Measurements from ENCODE around the gene PLXNA4.
"Not testable (repeated sequence)": the region's sequence is repeated elsewhere in the genome, so short reads cannot be mapped to it uniquely, and the experiment has no call there.

The PLXNA4 gene

DNA sequence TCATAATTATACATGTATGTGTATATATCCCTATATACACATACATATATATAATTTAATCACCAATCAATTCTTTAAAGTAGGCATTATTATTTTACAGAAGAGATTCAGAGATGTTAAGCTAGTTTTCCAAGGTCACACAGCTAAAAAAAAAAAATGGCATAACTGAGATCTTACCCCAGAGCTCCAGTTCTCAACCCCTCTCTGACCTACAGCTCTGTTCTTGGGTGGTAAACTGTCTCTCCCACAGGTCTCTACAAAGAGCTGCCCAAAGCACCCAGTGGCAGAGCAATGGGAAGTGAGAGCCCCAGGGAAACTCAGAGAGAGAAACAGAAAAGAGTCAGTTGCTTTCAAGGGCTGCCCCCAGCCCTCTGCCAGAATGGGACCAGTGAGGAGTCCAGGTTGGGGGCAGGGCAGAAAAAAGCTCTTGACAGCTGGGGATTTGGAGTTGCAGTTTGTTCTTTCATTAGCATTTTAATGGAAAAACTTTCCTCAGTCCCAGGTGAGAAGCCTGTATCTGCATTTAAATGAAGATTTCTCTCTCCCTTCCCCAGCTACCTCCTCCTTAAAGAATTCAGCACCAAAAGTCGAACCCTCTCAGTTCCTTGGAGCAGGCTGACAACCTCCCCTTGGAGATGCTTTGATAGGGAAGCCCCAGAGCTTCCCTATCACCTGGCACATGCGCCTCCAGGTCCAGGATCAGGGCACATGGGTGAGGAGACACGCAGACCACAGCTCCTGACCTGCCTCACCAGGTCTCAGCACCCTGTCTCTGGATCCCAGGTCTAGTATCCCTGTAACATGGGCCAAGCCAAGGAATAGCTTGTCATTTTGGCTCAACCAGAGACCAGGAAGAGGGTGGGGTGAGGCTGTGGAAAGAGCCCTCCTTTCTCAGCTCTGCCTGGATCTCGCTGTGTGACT is 388.1 kb downstream of the PLXNA4 start:
- DNase-seq (ENCODE audit: low read depth in 2 of 2, low spot score in 1 of 2): no peak

DNA sequence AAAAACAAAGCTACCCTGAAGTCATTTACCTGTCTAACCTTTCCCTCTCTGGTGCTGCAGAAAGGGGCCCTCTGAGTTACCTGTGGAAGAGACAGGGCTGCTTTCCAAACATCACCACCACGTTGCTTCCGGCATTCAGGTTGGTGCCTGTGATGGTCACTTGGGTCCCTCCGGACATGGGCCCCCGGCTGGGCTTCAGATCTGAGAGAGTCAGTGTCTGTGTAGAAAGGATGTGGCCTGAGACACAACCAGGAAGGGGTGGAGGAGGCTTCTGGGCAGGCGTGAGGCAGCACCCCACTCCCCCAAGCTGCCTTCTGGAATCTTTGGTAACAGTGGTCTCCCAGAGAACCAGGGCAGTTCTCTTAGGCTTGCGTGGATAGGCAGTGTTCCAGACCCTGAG is 388.9 kb downstream of the PLXNA4 start:
- no peak for DNase-seq (ENCODE audit: low read depth in 2 of 2, low spot score in 1 of 2)

DNA sequence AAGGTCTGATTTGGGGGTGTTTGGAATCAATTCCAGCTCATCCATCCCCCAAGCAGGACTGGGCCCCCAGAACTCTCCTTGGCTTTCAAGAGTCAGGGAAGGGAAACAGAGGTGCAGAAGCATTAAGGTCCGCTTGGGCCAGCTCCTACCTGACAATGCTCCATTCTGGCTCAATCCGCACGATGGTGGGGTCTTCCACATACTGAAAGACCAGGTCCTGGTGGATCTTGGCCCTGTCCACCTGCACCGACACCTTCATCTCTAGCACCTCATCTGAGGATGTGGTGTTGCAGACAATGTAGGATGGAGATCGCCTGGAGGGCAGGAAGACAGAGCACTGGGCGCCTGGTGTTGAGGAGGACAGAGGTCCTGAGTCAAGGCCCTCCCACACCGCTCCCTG is 391.1 kb downstream of the PLXNA4 start:
- no peak for DNase-seq (ENCODE audit: low read depth in 2 of 2, low spot score in 1 of 2)

- DNase-seq (ENCODE audit: low read depth in 2 of 2, low spot score in 1 of 2): no peak
Measured at GRCh38 chr7:132183781-132184380, 392.4 kb downstream of the PLXNA4 start.

DNA sequence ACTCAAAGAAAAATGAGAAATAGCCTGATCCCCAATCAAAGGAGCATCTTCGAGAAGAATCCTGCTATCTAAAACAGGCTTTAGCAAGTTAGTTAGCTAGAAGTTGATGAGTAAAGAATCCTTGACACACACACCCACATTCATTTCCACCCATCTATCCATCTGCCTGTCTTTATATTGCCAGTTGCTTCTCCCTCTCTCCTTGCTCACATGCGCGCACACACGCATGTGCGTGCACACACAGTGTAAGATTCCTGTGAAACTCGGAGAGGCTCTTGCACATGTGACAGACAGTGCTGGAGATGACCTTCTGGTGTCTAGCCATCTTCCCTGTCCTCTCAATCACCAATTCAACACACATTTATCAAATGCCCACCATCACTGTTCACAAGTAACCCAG is 393.3 kb downstream of the PLXNA4 start:
- no peak for DNase-seq (ENCODE audit: low read depth in 2 of 2, low spot score in 1 of 2)

GRCh38 chr7:132181946-132182685 is 394.2 kb downstream of the PLXNA4 start:
- no peak for DNase-seq (ENCODE audit: low read depth in 2 of 2, low spot score in 1 of 2)

DNA sequence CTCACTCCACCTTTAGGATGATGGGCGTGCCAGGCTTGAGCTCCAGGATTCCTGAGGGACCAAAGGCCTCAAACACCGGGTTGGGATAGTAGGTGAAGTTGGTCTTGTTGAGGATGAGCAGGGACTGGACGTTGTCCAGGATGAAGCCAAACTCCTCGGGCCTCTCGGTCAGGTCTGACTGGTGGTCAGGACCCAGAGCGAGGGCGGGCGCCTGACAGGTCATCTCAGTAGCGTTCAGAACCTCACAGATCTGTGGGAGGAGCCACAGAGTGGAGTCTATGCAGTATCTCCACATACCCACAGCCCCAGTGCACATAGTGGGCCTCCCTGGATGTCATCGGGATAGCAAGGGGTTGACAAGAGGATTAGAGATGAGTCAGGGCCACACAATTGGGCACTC is 394.9 kb downstream of the PLXNA4 start:
- DNase-seq (ENCODE audit: low read depth in 2 of 2, low spot score in 1 of 2): no peak

DNA sequence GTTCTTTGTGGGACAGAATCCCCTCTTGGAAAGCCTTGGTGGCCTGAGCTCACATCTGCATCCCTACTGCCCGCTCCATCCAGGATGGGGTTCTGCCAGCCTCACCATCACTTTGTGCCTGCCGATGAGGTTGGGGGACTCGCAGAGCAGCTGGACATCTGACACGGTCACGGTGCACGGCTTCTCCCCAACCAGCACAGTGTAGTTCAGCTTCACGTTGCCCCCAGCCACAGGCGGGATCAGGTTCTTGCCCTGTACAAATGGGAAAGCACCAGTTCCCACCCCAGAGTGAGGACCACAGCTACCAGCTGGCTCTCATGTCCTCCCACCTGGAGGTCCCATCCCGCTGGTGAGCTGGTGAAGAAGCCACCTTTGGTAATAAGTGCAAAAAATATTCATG is 395.8 kb downstream of the PLXNA4 start:
- DNase-seq (ENCODE audit: low read depth in 2 of 2, low spot score in 1 of 2): no peak

GRCh38 chr7:132179681-132180080 is 396.6 kb downstream of the PLXNA4 start:
- DNase-seq (ENCODE audit: low read depth in 2 of 2, low spot score in 1 of 2): no peak

DNA sequence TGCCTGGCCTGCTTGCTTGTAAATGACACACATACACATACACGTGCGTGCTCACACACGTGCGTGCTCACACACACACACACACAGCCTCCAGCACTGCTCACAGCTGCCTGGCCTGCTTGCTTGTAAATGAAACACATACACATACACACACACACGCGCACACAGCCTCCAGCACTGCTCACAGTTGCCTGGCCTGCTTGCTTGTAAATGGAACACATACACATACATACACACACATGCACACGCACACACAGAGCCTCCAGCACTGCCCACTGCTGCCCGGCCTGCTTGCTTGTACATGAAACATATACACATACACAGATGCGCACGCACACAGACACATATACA is 397.2 kb downstream of the PLXNA4 start:
- no peak for DNase-seq (ENCODE audit: low read depth in 2 of 2, low spot score in 1 of 2)

DNA sequence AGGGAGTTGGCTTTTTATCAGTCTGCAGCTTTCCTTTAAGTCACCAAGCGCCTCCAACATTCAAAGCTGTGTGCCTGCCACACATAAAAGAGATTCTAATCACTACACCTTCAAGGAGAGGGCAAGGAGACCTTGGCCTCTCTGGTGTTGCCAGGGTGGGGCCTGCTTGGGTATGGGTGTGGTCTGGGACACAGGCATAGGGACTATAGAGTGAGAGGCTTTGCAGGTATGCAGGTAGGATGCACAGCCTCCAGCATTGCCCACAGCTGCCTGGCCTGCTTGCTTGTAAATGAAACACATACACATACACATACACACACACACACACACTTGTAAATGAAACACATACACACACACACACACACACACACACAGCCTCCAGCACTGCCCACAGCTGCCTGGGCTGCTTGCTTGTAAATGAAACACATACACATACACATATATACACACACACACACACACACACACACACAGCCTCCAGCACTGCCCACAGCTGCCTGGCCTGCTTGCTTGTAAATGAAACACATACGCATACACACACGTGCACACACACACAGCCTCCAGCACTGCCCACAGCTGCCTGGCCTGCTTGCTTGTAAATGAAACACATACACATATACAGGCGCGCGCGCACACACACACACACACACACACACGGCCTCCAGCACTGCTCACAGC is 397.7 kb downstream of the PLXNA4 start:
- not testable (repeated sequence) for DNase-seq (ENCODE audit: low read depth in 2 of 2, low spot score in 1 of 2)

- no peak for DNase-seq (ENCODE audit: low read depth in 2 of 2, low spot score in 1 of 2)
Measured at GRCh38 chr7:132177708-132178401, 398.4 kb downstream of the PLXNA4 start.

GRCh38 chr7:132176719-132177118 is 399.6 kb downstream of the PLXNA4 start:
- no peak for DNase-seq (ENCODE audit: low read depth in 2 of 2, low spot score in 1 of 2)

DNA sequence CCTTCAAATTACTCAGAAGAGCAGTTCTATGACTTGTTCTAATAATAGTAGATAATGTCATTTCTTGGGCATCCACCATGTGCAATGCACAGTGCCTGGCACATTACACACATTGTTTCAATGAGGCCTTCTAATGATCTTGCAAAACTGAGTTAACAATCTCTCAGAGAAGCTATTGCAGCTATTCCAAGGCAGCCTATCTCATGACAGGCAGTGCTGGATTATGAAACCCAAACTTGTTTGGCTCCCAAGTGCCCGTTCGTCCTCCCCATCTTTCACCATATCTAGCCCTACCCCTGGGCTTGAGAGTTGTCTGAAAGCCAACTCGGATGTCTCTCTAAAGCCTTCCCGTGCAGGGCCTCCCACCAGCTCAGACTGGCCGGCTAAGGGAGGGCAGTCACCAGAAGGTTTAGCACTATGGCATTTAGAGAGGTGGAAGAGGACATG is 405.1 kb downstream of the PLXNA4 start:
- DNase-seq (ENCODE audit: low read depth in 2 of 2, low spot score in 1 of 2): no peak

DNA sequence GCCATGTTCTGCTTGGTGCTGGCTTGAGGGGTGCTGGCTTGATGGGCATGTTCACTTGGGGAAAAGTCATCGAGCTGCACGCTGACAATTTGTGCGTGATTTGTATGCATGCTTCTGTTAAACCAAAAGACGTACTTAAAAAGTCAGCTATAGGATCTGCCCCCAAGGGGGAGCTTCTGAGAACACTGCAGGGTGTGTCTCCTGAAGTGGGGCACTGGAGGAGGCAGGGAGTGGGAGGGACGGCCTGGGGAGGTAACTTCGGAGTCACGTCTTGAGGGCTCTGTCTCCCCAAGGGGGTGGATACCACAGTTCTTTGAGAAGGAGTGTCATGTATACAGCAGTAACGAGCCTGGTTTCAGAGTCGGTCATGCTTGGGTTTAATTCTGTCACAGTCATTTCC is 406.5 kb downstream of the PLXNA4 start:
- no peak for DNase-seq (ENCODE audit: low read depth in 2 of 2, low spot score in 1 of 2)

DNA sequence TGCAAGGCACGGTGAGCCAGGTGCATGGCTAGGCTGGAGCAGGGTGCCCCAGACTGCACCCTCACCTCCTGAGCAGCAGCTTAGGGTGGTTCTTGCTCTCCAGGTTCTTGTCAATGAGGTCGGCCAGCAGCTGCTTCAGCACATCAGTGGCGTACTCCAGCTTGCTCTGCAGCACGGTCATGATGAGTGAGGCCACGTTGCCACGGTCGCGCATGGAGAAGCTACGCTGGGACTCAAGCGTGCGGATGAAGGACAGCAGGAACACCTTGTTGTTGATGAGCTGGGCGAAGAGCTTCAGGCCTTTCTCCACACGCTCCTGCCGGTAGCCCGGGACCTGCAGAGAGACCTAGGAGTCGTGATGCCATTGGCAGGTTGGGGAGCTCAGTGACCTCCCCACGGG is 408.0 kb downstream of the PLXNA4 start:
- DNase-seq (ENCODE audit: low read depth in 2 of 2, low spot score in 1 of 2): no peak

DNA sequence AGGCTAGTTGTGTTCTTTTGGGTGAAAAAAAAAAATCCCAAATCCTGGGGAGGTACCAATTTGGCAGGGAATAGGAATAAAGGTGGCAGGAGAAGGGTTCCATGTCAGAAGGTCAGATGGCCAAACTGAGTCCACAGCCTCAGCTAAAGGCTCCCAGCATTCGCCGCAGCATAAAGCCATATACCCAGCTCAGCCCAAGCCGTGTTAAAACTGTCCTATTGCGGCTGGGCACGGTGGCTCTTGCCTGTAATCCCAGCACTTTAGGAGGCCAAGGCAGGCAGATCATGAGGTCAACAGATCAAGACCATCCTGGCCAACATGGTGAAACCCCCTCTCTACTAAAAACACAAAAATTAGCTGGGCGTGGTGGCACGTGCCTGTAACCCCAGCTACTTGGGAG is 410.6 kb downstream of the PLXNA4 start:
- not testable (repeated sequence) for DNase-seq (ENCODE audit: low read depth in 2 of 2, low spot score in 1 of 2)

- no peak for DNase-seq (ENCODE audit: low read depth in 2 of 2, low spot score in 1 of 2)
Measured at GRCh38 chr7:132164558-132165125, 411.6 kb downstream of the PLXNA4 start.

DNA sequence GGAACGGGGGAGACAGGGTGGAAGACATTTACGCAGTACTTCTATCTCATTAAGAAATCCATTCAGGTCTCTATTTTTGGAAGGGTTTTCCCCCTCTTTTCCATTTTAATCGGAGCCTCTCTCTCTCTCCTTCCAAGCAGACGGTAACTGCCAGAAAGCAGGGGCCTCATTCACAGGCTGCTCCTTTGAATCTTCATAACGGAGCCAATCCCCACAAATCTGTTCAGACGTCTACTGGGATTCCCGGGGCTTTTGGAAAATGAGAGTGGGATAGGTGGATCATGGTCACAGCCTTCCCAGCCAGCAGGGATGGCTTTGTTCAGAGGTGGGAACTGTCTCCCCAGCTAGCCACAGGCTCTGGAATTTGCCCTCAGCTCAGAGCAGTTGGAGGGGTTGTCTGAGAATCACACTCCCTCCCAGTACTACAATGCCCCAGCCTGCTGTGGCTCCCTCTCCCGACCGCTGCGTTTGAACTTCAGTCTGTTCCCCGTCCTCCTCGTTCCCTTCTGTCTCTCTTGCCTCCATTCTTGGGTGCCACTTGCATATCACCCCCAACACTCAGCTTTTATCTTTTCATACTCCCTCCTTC is 413.6 kb downstream of the PLXNA4 start:
- no peak for DNase-seq (ENCODE audit: low read depth in 2 of 2, low spot score in 1 of 2)

DNA sequence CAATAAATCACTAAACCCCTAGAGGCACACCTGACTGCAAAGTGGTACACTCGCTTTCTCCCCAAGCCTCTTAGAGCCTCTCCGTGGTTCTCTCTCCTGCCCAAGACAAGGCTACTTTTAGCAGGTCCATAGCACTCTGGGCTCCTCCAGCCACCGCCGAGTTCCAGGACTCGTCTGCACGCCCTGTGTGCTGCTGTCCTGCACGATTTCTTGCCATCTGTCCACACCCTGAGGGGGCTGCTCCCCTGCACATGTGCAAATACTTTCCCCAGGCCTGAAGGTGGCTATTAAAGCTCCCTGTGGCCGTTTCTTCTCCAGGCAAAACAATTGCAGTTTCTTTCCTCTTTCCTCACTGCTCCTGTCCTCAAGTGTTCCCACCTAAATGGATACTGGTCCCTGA is 414.3 kb downstream of the PLXNA4 start:
- no peak for DNase-seq (ENCODE audit: low read depth in 2 of 2, low spot score in 1 of 2)
